Keratinocyte (primary cell): ENCODE measurements around the gene SNRK. TPM values are rescaled to one million over a fixed set of nuclear protein-coding genes. Genes with fewer than 3 reads are reported as not detected.

Source experiments
- DNase-seq: peaks from one replicate; pipeline ENCODE4 v3.0.0-alpha.2; 2011; ENCODE audit warnings: low read depth, missing footprints, low spot score
- FAIRE-seq: peaks from 2 replicates; lab custom pipeline; 2011; peaks lifted over from hg19 to GRCh38; lab: Jason Lieb, UNC
- H2AFZ ChIP-seq: 2 replicates; pipeline ENCODE4 v1.6.0; 2012; ENCODE audit warnings: low read length, control low read depth, inconsistent platforms; ENCODE audit not compliant: control insufficient read depth
- H3K27ac ChIP-seq: 2 replicates; pipeline ENCODE4 v1.5.1; 2011; ENCODE audit warnings: low read length; ENCODE audit not compliant: control insufficient read depth, insufficient read depth
- H3K27me3 ChIP-seq: 3 replicates; pipeline ENCODE4 v1.6.0; 2011; ENCODE audit warnings: low read length; ENCODE audit not compliant: control insufficient read depth, insufficient read depth; ENCODE audit errors: extremely low read depth
- H3K36me3 ChIP-seq, 2 experiments: 2 replicates in 1 of 2; 3 replicates in 1 of 2; pipeline ENCODE4 v1.5.1; 2011; ENCODE audit warnings: low read length in 2 of 2, mild to moderate bottlenecking in 1 of 2; ENCODE audit not compliant: control insufficient read depth in 2 of 2, insufficient read depth in 2 of 2; ENCODE audit errors: extremely low read depth in 1 of 2
- H3K4me1 ChIP-seq: 3 replicates; pipeline ENCODE4 v1.5.1; 2011; ENCODE audit warnings: low read length; ENCODE audit not compliant: control insufficient read depth, insufficient read depth; ENCODE audit errors: extremely low read depth
- H3K4me2 ChIP-seq: 3 replicates; pipeline ENCODE4 v1.6.0; 2011; ENCODE audit warnings: low read depth, low read length; ENCODE audit not compliant: control insufficient read depth, insufficient read depth; ENCODE audit errors: extremely low read depth
- H3K4me3 ChIP-seq, 3 experiments: fragments of 200-600 bp in 1 of 3; sonication (generic) in 1 of 3; 2 replicates in 2 of 3; 3 replicates in 1 of 3; pipeline ENCODE4 v1.5.1; 2011 to 2016; ENCODE audit warnings: low read length in 3 of 3, mild to moderate bottlenecking in 3 of 3, control low read depth in 2 of 3, inconsistent platforms in 1 of 3, low read depth in 1 of 3, mixed read lengths in 1 of 3, mixed run types in 1 of 3, moderate library complexity in 1 of 3; ENCODE audit not compliant: control insufficient read depth in 2 of 3, insufficient read depth in 2 of 3; ENCODE audit errors: extremely low read depth in 1 of 3
- H3K79me2 ChIP-seq: 2 replicates; pipeline ENCODE4 v1.6.0; 2012; ENCODE audit warnings: low read length; ENCODE audit not compliant: control insufficient read depth, insufficient read depth
- H3K9ac ChIP-seq: 3 replicates; pipeline ENCODE4 v1.6.0; 2011; ENCODE audit warnings: low read length; ENCODE audit not compliant: control insufficient read depth, insufficient read depth; ENCODE audit errors: extremely low read depth
- H3K9me1 ChIP-seq: 3 replicates; pipeline ENCODE4 v1.6.0; 2011; ENCODE audit warnings: low read length; ENCODE audit not compliant: control insufficient read depth, insufficient read depth; ENCODE audit errors: extremely low read depth
- H3K9me3 ChIP-seq: 2 replicates; pipeline ENCODE4 v1.5.1; 2012; ENCODE audit warnings: low read depth, low read length; ENCODE audit not compliant: control insufficient read depth
- H4K20me1 ChIP-seq: 3 replicates; pipeline ENCODE4 v1.6.0; 2011; ENCODE audit warnings: low read length; ENCODE audit not compliant: control insufficient read depth, insufficient read depth; ENCODE audit errors: extremely low read depth
- CTCF ChIP-seq, 3 experiments: IDR thresholded peaks in 1 of 3; conservative IDR thresholded peaks in 1 of 3; optimal IDR thresholded peaks in 1 of 3; 2 replicates in 2 of 3; 3 replicates in 1 of 3; pipeline versions ENCODE3 to v1.5.1; 2011; ENCODE audit warnings: low read length in 3 of 3, mild to moderate bottlenecking in 3 of 3, moderate library complexity in 2 of 3, control low read depth in 1 of 3, inconsistent platforms in 1 of 3; ENCODE audit not compliant: insufficient read depth in 2 of 3; ENCODE audit errors: extremely low read depth in 1 of 3
- EZH2 ChIP-seq: IDR thresholded peaks from one replicate; pipeline ENCODE4 v1.6.1; 2012; ENCODE audit warnings: inconsistent platforms, mild to moderate bottlenecking, low read length, moderate library complexity
- dilution Hi-C: fragments of 300-500 bp; cut with MboI; formaldehyde crosslinking; loops from one replicate; pipeline ENCODE4 v1.7.0; 2020; ENCODE audit warnings: low sequenced_read_pairs; ENCODE audit not compliant: extremely low pct_ligation_motif_present
- polyA plus RNA-seq, 5 experiments: library from polyadenylated mRNA; depleted of rRNA in 3 of 5; stranded (reverse) in 3 of 5; stranded (forward) in 1 of 5; unstranded in 1 of 5; fragments of >200 nt; gene quantifications; 1 replicate in 1 of 5; 2 replicates in 3 of 5; 3 replicates in 1 of 5; pipeline versions ENCODE4 v1.2.1 to v1.2.3, GENCODE V29; 2011 to 2012; ENCODE audit warnings: missing spikeins in 2 of 5, low read depth in 1 of 5, low replicate concordance in 1 of 5

SNRK gene
- polyA plus RNA-seq, 1 donor (not counting 4 experiments of a cell fraction or from before 2014, with no cell fraction given), result 15.7 TPM

- H3K4me2 ChIP-seq, result no peak overlapping the region
- H3K9me3 ChIP-seq, result no peaks in the 10 kb centered on the region
- no peak overlapping the region for H3K4me3 ChIP-seq
- peaks cover 13% of the 10 kb centered on the region for H4K20me1 ChIP-seq
- peaks cover 86% of the 10 kb centered on the region for H3K79me2 ChIP-seq
- no peak overlapping the region for H3K27ac ChIP-seq
- H3K4me1 ChIP-seq, result peaks cover 15% of the 10 kb centered on the region
- H2AFZ ChIP-seq, result no peak overlapping the region
- no peaks in the 10 kb centered on the region for H3K27me3 ChIP-seq
- dilution Hi-C loops, result no loop called here
- no peak for FAIRE-seq
- DNase-seq, result no peak
- TF ChIP-seq EZH2 (no peak), CTCF (optimal IDR thresholded peaks at IDR 0.05 in 1 of 3, IDR thresholded peaks at IDR 0.05 in 1 of 3, conservative IDR thresholded peaks at IDR 0.05 in 1 of 3; ENCODE audit: extremely low read depth in 1 of 3, insufficient read depth in 2 of 3, low read length in 3 of 3) (no peak)
- H3K9me1 ChIP-seq, result peaks cover 2% of the 10 kb centered on the region
- peaks cover 2 to 15% of the 10 kb centered on the region in 2 experiments for H3K36me3 ChIP-seq
- no peak overlapping the region for H3K9ac ChIP-seq
Measured at GRCh38 chr3:43298292-43298691, 12.0 kb downstream of the SNRK start.

- H4K20me1 ChIP-seq, result peaks cover 13% of the 10 kb centered on the region
- peaks cover 6 to 19% of the 10 kb centered on the region in 2 experiments for H3K36me3 ChIP-seq
- no peaks in the 10 kb centered on the region for H3K27me3 ChIP-seq
- H3K9me3 ChIP-seq, result no peaks in the 10 kb centered on the region
- H3K4me2 ChIP-seq, result no peak overlapping the region
- H3K4me3 ChIP-seq, result no peak overlapping the region
- no peak for DNase-seq
- no peak overlapping the region for H2AFZ ChIP-seq
- dilution Hi-C loops, result no loop called here
- H3K27ac ChIP-seq, result no peak overlapping the region
- peaks cover 2% of the 10 kb centered on the region for H3K9me1 ChIP-seq
- H3K9ac ChIP-seq, result no peak overlapping the region
- H3K79me2 ChIP-seq, result peaks cover 87% of the 10 kb centered on the region
- no peak for TF ChIP-seq CTCF (optimal IDR thresholded peaks at IDR 0.05 in 1 of 3, IDR thresholded peaks at IDR 0.05 in 1 of 3, conservative IDR thresholded peaks at IDR 0.05 in 1 of 3; ENCODE audit: extremely low read depth in 1 of 3, insufficient read depth in 2 of 3, low read length in 3 of 3)
- no peak for TF ChIP-seq EZH2
- FAIRE-seq, result no peak
- peaks cover 13% of the 10 kb centered on the region for H3K4me1 ChIP-seq
Measured at GRCh38 chr3:43298761-43299160, 12.4 kb downstream of the SNRK start.
